Mesendoderm (in vitro differentiated cells): ENCODE results near the gene FYB1.

Experiments used
- DNase-seq: peaks from one replicate; pipeline ENCODE4 v3.0.0; 2013
- H2AK5ac ChIP-seq: 2 replicates; pipeline ENCODE4 v1.6.1; 2013; ENCODE audit warnings: low read length, inconsistent platforms
- H2BK120ac ChIP-seq: 2 replicates; pipeline ENCODE4 v1.6.1; 2013; ENCODE audit warnings: low read depth, mild to moderate bottlenecking, low read length, moderate library complexity, mixed read lengths
- H2BK15ac ChIP-seq: replicated peaks from 2 replicates; pipeline ENCODE4 v1.6.1; 2013; ENCODE audit warnings: low read depth, mild to moderate bottlenecking, moderate library complexity
- H2BK5ac ChIP-seq: 2 replicates; pipeline ENCODE4 v1.6.1; 2013; ENCODE audit warnings: low read length, inconsistent platforms
- H3K18ac ChIP-seq: 2 replicates; pipeline ENCODE4 v1.6.1; 2013; ENCODE audit warnings: mild to moderate bottlenecking, low read length, mixed read lengths
- H3K23ac ChIP-seq: one replicate; pipeline ENCODE4 v1.6.1; 2013; ENCODE audit warnings: low read length
- H3K27ac ChIP-seq: 2 replicates; pipeline ENCODE4 v1.5.1; 2013; ENCODE audit warnings: low read depth, mild to moderate bottlenecking, inconsistent platforms, low read length, moderate library complexity
- H3K27me3 ChIP-seq: 2 replicates; pipeline ENCODE4 v1.6.1; 2013; ENCODE audit warnings: low read length, control low read depth, mild to moderate bottlenecking, inconsistent platforms; ENCODE audit not compliant: insufficient read depth, poor library complexity
- H3K36me3 ChIP-seq: 2 replicates; pipeline ENCODE4 v1.6.1; 2013; ENCODE audit warnings: low read length, inconsistent platforms; ENCODE audit not compliant: control insufficient read depth, insufficient read depth
- H3K4ac ChIP-seq: one replicate; pipeline ENCODE4 v1.6.1; 2013; ENCODE audit warnings: low read depth, mild to moderate bottlenecking, low read length, moderate library complexity
- H3K4me1 ChIP-seq: 2 replicates; pipeline ENCODE4 v1.6.1; 2013; ENCODE audit warnings: low read depth, low read length, inconsistent platforms; ENCODE audit not compliant: control insufficient read depth
- H3K4me2 ChIP-seq: 2 replicates; pipeline ENCODE4 v1.6.1; 2013; ENCODE audit warnings: low read length
- H3K4me3 ChIP-seq: 2 replicates; pipeline ENCODE4 v1.5.1; 2013; ENCODE audit warnings: mild to moderate bottlenecking, low read length
- H3K56ac ChIP-seq: one replicate; pipeline ENCODE4 v1.6.1; 2013; ENCODE audit warnings: low read length
- H3K79me1 ChIP-seq: 2 replicates; pipeline ENCODE4 v1.6.1; 2013; ENCODE audit warnings: low read length, inconsistent platforms
- H3K79me2 ChIP-seq: 2 replicates; pipeline ENCODE4 v1.6.1; 2013; ENCODE audit warnings: mild to moderate bottlenecking, low read length; ENCODE audit not compliant: control insufficient read depth, insufficient read depth
- H3K9ac ChIP-seq: 2 replicates; pipeline ENCODE4 v1.6.1; 2013; ENCODE audit warnings: low read length, inconsistent platforms
- H4K5ac ChIP-seq: one replicate; pipeline ENCODE4 v1.6.1; 2013; ENCODE audit warnings: low read length
- H4K8ac ChIP-seq: one replicate; pipeline ENCODE4 v1.6.1; 2013; ENCODE audit warnings: low read depth, mild to moderate bottlenecking, control low read depth, low read length, moderate library complexity
- WGBS: extraction: QIAGEN DNeasy Blood & Tissue Kit; methylation state at CpG from one replicate; pipeline ENCODE4 v1.1.7; 2013; ENCODE audit warnings: low lambda C conversion rate, missing lambda C conversion rate; ENCODE audit not compliant: insufficient coverage; ENCODE audit errors: extremely low coverage; 5-methylcytosine and 5-hydroxymethylcytosine counted together

The FYB1 gene

GRCh38 chr5:39132792-39133191 is 86.6 kb downstream of the FYB1 start:
- Histone ChIP-seq H2AK5ac (no peak overlapping the region), H3K36me3 (no peaks in the 10 kb centered on the region), H3K4me3 (no peak overlapping the region), H3K79me1 (no peaks in the 10 kb centered on the region), H3K79me2 (no peaks in the 10 kb centered on the region), H3K4me1 (no peaks in the 10 kb centered on the region), H2BK5ac (no peak overlapping the region), H3K27ac (no peak overlapping the region), H4K5ac (no peak overlapping the region), H3K18ac (no peak overlapping the region), H4K8ac (no peak overlapping the region), H3K9ac (no peak overlapping the region), H3K4me2 (no peak overlapping the region), H2BK15ac (no peak overlapping the region), H3K23ac (no peak overlapping the region), H3K56ac (no peak overlapping the region), H2BK120ac (no peak overlapping the region), H3K4ac (no peak overlapping the region), H3K27me3 (no peaks in the 10 kb centered on the region)
- no CpG with 5 or more reads among the region's 3 CpGs for WGBS
- DNase-seq = no peak

GRCh38 chr5:39132128-39132447 is 87.3 kb downstream of the FYB1 start:
- H3K27me3 ChIP-seq = no peaks in the 10 kb centered on the region
- WGBS = no CpG with 5 or more reads among the region's 3 CpGs
- no peak overlapping the region for H2BK5ac ChIP-seq
- H2AK5ac ChIP-seq = no peak overlapping the region
- no peak overlapping the region for H4K5ac ChIP-seq
- no peaks in the 10 kb centered on the region for H3K4me1 ChIP-seq
- no peak overlapping the region for H3K9ac ChIP-seq
- no peak overlapping the region for H3K56ac ChIP-seq
- H3K79me1 ChIP-seq = no peaks in the 10 kb centered on the region
- no peak for DNase-seq
- H3K4me2 ChIP-seq = no peak overlapping the region
- H3K4ac ChIP-seq = no peak overlapping the region
- H2BK120ac ChIP-seq = no peak overlapping the region
- H3K79me2 ChIP-seq = no peaks in the 10 kb centered on the region
- no peak overlapping the region for H4K8ac ChIP-seq
- H3K18ac ChIP-seq = no peak overlapping the region
- no peaks in the 10 kb centered on the region for H3K36me3 ChIP-seq
- no peak overlapping the region for H2BK15ac ChIP-seq
- no peak overlapping the region for H3K4me3 ChIP-seq
- no peak overlapping the region for H3K27ac ChIP-seq
- no peak overlapping the region for H3K23ac ChIP-seq

- H3K18ac ChIP-seq = no peak overlapping the region
- no peak overlapping the region for H3K9ac ChIP-seq
- H2BK120ac ChIP-seq = no peak overlapping the region
- H3K27ac ChIP-seq = no peak overlapping the region
- no peaks in the 10 kb centered on the region for H3K79me2 ChIP-seq
- H2BK5ac ChIP-seq = no peak overlapping the region
- no peak overlapping the region for H3K4me2 ChIP-seq
- no peak overlapping the region for H3K4me3 ChIP-seq
- no peaks in the 10 kb centered on the region for H3K27me3 ChIP-seq
- H2AK5ac ChIP-seq = no peak overlapping the region
- DNase-seq = no peak
- no CpG with 5 or more reads among the region's 3 CpGs for WGBS
- no peak overlapping the region for H3K56ac ChIP-seq
- H4K5ac ChIP-seq = no peak overlapping the region
- no peaks in the 10 kb centered on the region for H3K79me1 ChIP-seq
- H3K4me1 ChIP-seq = no peaks in the 10 kb centered on the region
- no peak overlapping the region for H2BK15ac ChIP-seq
- no peak overlapping the region for H4K8ac ChIP-seq
- H3K36me3 ChIP-seq = no peaks in the 10 kb centered on the region
- H3K4ac ChIP-seq = no peak overlapping the region
- no peak overlapping the region for H3K23ac ChIP-seq
Observed at GRCh38 chr5:39131210-39132127, 87.9 kb downstream of the FYB1 start.

GRCh38 chr5:39130716-39131115 is 88.6 kb downstream of the FYB1 start:
- H2BK5ac ChIP-seq = no peak overlapping the region
- H3K27ac ChIP-seq = no peak overlapping the region
- no peak overlapping the region for H3K23ac ChIP-seq
- H3K79me1 ChIP-seq = no peaks in the 10 kb centered on the region
- H3K9ac ChIP-seq = no peak overlapping the region
- H4K8ac ChIP-seq = no peak overlapping the region
- H3K4ac ChIP-seq = no peak overlapping the region
- no peak overlapping the region for H4K5ac ChIP-seq
- H3K36me3 ChIP-seq = no peaks in the 10 kb centered on the region
- no peak overlapping the region for H2AK5ac ChIP-seq
- H2BK120ac ChIP-seq = no peak overlapping the region
- H3K27me3 ChIP-seq = no peaks in the 10 kb centered on the region
- no peak overlapping the region for H3K4me3 ChIP-seq
- no peak overlapping the region for H2BK15ac ChIP-seq
- no peak for DNase-seq
- H3K4me1 ChIP-seq = no peaks in the 10 kb centered on the region
- H3K56ac ChIP-seq = no peak overlapping the region
- no peak overlapping the region for H3K4me2 ChIP-seq
- H3K79me2 ChIP-seq = no peaks in the 10 kb centered on the region
- no CpG with 5 or more reads among the region's 1 CpG for WGBS
- H3K18ac ChIP-seq = no peak overlapping the region

GRCh38 chr5:39121922-39122321 is 97.4 kb downstream of the FYB1 start:
- H3K79me2 ChIP-seq = no peaks in the 10 kb centered on the region
- no peak for DNase-seq

GRCh38 chr5:39121315-39121714 is 98.0 kb downstream of the FYB1 start:
- Histone ChIP-seq H3K4me3 (no peak overlapping the region), H3K79me1 (no peaks in the 10 kb centered on the region), H3K9ac (no peak overlapping the region), H2BK120ac (no peak overlapping the region), H3K56ac (no peak overlapping the region), H3K4ac (no peak overlapping the region), H4K5ac (no peak overlapping the region), H3K27me3 (no peaks in the 10 kb centered on the region), H2AK5ac (no peak overlapping the region), H2BK15ac (no peak overlapping the region), H3K23ac (no peak overlapping the region), H3K79me2 (no peaks in the 10 kb centered on the region), H3K36me3 (no peaks in the 10 kb centered on the region), H2BK5ac (no peak overlapping the region), H3K18ac (no peak overlapping the region), H4K8ac (no peak overlapping the region), H3K4me1 (no peaks in the 10 kb centered on the region), H3K27ac (no peak overlapping the region), H3K4me2 (no peak overlapping the region)
- no CpG with 5 or more reads among the region's 1 CpG for WGBS
- no peak for DNase-seq

More at GRCh38 chr5:39121922-39122321, 97.4 kb downstream of the FYB1 start:
- Histone ChIP-seq H3K9ac (no peak overlapping the region), H3K36me3 (no peaks in the 10 kb centered on the region), H3K4me2 (no peak overlapping the region), H3K4ac (no peak overlapping the region), H3K27ac (no peak overlapping the region), H3K27me3 (no peaks in the 10 kb centered on the region), H2BK15ac (no peak overlapping the region), H3K4me1 (no peaks in the 10 kb centered on the region), H3K18ac (no peak overlapping the region), H2AK5ac (no peak overlapping the region), H2BK120ac (no peak overlapping the region), H3K79me1 (no peaks in the 10 kb centered on the region), H3K56ac (no peak overlapping the region), H4K5ac (no peak overlapping the region), H3K23ac (no peak overlapping the region), H3K4me3 (no peak overlapping the region), H4K8ac (no peak overlapping the region), H2BK5ac (no peak overlapping the region)
- no CpG with 5 or more reads among the region's 2 CpGs for WGBS
